ENCODE data around the gene COL1A2. TPM values are rescaled to one million over a fixed set of nuclear protein-coding genes. Genes with fewer than 3 reads are reported as not detected.

COL1A2 gene
- total RNA-seq, 4 donors from 2014 or later: 155 to 361 (median 232) TPM

- DNase-seq (ENCODE audit: low spot score): no peak
- no peak for TF ChIP-seq CTCF (IDR thresholded peaks at IDR 0.05)
- ATAC-seq (ENCODE audit: low FRiP score): peak; percentile 33
These were observed 1.9 kb downstream of the COL1A2 start for GRCh38 chr7:94396596-94396995.

GRCh38 chr7:94397722-94398121 lies 3.0 kb downstream of the COL1A2 start:
- no peak for TF ChIP-seq CTCF (IDR thresholded peaks at IDR 0.05)
- DNase-seq (ENCODE audit: low spot score) (no peak), ATAC-seq (ENCODE audit: low FRiP score) (no peak)

GRCh38 chr7:94398841-94399240 lies 4.1 kb downstream of the COL1A2 start:
- ATAC-seq (ENCODE audit: low FRiP score) (no peak), DNase-seq (ENCODE audit: low spot score) (no peak)
- TF ChIP-seq CTCF (IDR thresholded peaks at IDR 0.05): no peak

- ATAC-seq (ENCODE audit: low FRiP score) (no peak), DNase-seq (ENCODE audit: low spot score) (no peak)
- TF ChIP-seq CTCF (IDR thresholded peaks at IDR 0.05): no peak
These were observed 5.3 kb downstream of the COL1A2 start for GRCh38 chr7:94400022-94400421.

GRCh38 chr7:94400643-94401427 lies 6.1 kb downstream of the COL1A2 start:
- DNase-seq (ENCODE audit: low spot score): no peak
- no peak for TF ChIP-seq CTCF (IDR thresholded peaks at IDR 0.05)
- ATAC-seq (ENCODE audit: low FRiP score): no peak

- ATAC-seq (ENCODE audit: low FRiP score) (no peak), DNase-seq (ENCODE audit: low spot score) (no peak)
- no peak for TF ChIP-seq CTCF (IDR thresholded peaks at IDR 0.05)
These were observed 6.7 kb downstream of the COL1A2 start for GRCh38 chr7:94401428-94401814.

- no peak for TF ChIP-seq CTCF (IDR thresholded peaks at IDR 0.05)
- DNase-seq (ENCODE audit: low spot score) (no peak), ATAC-seq (ENCODE audit: low FRiP score) (no peak)
These were observed 8.9 kb downstream of the COL1A2 start for GRCh38 chr7:94403546-94403945.

All from omental fat pad (tissue), 4 donors.